GM19463 (cell line): ENCODE measurements around the gene ELMO2.

Experiments
- ATAC-seq: cut with Tn5 transposase; IDR thresholded peaks from one replicate; pipeline ENCODE4 v1.9.1; 2021; ENCODE audit warnings: mild to moderate bottlenecking, moderate library complexity; ENCODE audit not compliant: unreplicated experiment

Gene ELMO2

DNA sequence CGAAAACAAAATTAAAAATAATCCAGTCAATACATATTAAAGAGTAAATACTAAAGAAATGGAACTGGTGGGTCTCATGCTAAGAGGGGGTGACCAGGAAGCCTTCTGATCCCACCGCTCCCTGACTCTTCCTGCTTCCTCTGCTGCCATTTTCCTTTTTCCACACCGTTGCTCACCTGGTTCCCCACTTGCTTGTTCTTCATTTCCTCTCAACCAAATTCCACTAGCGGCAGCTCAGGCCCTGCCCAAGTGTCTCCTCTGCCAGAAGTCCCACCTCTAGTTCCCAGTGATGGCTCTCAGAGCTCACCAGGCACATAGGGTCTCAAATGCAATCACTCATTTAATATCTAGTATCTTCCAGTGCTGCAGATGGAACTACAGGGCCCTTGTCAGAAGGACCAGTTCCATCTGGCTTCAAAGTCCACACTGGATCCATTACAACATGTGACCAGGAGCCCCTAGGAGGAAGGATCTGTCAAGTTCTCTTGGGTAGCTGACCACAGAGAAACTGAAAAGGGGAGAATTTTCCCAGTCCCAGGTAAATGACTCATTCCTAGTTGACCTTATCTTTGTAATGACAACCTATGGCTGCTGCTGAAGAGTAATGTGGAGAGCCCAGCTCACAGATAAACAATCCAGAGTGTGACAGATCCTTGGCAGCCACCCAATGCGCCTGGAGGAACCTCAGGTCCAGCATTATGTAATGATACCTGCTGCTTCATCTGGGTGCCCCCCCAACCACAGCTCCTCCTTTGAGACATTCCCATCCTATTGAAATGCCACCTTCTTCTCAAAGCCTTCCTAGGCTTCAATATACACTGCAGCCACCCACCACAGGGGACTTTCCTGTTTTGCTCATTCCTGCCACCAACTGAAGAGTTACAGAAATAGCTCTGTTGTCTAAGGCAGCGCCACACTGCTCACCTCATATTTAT lies 38.2 kb downstream of the ELMO2 start:
- ATAC-seq: no peak

DNA sequence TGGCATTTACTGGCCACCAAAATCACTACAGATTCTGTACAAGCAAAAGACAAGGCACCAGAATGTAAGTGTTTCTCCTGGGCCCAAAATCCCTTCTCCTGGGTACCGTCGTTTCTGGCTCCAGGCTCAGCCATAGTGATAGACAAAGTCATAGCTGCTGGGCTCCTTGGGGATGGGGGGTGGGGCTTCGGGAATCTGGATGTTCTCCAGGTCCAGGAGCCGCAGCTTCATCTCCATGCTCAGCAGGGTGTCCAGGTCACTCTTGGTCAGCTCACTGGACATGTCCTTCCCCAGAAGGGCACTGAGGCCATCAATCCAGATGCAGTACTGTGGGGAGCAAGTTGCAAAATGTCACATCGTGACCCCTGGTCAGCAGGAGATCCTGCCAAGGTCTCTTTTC lies 39.2 kb downstream of the ELMO2 start:
- ATAC-seq: no peak

DNA sequence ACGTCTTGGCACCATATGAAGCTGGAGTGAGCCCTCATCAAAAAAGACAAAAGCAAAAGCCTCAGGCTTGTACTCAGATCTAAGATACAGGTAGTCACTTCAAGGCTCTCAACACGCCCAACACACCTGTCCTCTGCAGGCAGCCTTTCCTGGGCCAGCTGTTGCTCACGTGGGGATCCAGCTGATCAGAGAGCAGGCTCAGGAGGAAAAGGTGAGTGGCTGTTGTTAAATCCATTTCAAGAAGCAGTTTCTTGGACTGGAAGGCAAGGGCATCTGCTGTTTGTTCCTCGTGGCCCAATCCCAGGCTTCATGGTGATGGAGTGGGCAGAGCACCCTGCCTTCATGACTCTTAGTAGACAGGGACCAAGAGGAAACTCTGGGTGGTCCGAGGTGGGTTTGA lies 39.6 kb downstream of the ELMO2 start:
- no peak for ATAC-seq

- ATAC-seq: no peak
Measured at GRCh38 chr20:46365487-46366220, 40.8 kb downstream of the ELMO2 start.

DNA sequence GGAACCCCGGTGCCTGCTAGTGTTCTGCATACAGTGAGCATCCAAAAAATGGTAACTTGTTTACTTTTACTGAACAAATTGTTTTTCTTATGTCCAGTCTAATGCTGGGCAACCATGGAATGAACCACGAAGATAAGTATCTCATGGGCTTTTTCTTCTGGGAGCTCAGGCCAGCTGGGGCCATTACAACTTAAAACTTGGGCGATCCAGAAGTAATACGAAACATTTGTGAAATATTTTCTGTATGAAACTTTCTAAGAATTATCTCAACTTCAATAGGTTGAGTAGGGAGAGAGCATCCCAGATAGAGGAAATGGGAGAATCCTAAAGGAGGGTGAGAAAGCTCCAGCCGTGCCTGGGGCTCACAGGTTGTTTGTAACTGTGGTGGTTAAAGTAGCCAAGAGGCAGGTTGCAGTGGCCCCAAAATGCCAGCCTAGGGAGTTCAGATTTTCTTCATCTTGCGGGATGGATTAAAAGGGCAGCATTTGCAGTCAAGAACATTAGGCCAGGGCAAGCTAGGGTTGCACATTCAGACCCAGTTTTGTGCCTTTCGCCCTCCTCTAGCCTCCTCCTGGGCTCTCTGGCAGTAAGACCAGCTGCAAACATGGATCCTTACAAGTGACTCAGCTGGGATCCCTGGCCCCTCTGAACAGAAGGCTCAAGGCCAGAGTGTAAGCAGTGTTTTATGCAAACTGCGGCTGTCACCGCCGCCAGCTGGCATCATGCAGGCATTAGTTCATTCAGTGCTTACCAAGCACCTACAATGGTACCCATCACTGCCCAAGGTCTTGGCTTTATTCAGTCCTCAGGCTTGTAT lies 41.5 kb downstream of the ELMO2 start:
- ATAC-seq: no peak

DNA sequence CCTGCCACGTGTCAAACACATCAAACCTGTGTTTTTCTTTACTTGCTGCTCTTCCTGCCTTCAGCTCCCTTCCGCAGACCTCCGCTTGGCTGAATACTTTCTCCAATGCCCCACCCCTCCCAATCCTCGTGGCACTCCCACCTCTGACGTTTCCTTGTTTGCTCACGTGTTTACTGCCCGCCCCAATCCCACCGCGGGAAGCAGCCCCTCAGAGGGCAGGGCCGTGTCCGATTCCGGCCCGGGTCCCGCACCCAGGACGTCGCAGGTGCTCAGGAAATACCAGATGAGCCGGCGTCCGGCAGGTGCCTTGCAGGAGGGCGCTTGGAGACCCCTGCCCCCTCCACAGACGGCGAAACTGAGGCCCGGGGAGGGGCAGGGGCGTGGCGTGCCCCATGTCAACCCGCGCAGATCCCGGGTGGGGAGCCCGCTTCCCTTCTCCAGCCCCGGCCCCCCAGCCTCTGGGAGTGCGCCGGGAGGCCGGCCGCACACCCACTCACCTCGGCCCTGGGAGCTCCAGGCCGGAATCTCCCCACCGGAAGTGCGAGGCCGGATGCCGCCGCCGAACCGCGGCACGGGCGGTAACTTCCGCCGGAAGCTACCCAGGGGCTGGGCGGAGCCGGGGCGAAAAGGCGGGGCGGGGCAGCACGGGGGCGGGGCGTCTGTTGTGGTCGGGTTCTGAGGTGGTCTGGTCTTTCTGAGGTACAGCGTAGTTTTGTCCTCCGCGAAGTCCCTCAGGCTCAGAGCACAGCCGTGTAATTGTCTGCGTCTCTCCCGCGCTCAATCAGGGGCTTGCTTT lies 42.3 kb downstream of the ELMO2 start:
- peak; percentile 75 for ATAC-seq

DNA sequence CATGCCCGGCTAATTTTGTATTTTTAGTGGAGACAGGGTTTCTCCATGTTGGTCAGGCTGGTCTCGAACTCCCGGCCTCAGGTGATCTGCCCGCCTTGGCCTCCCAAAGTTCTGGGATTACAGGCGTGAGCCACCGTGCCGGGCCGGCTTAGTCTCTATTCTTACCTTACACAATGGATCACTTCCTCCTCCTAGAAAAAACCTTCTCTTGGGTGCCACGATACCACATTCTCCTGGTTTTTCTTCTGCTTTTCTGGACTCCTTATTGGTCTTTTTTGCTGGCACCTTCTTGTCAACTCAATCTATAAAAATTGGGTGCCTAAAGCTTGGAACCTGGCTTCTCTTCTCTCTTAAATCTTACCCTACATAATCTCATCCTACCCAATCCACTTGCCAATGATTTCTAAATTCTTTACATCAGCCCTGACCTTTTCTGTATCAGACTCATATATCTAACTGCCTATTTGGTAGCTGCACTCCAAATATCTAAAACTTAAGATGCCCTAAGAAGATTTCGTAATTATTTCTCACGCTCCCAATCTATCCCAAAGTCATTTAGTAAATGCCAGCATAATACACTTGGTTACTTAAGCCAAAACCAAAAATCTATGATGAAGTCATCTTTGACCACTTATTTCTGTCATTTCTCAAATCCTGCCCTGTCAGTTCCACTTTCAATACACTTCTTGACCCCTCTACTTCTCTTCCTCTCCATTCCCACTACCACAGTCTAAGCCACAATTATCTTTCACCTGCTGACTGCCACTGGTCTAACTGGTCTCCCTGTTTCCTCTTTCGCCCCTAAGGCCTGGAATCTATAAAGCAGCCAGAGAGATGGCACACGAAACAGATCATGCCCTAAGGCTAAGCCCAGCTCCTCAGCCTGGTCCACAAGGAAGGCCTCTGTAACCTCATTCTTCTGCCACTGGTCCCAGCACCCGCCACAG lies 43.2 kb downstream of the ELMO2 start:
- ATAC-seq: peak; percentile 5

- no peak for ATAC-seq
Measured at GRCh38 chr20:46361811-46362210, 44.6 kb downstream of the ELMO2 start.

DNA sequence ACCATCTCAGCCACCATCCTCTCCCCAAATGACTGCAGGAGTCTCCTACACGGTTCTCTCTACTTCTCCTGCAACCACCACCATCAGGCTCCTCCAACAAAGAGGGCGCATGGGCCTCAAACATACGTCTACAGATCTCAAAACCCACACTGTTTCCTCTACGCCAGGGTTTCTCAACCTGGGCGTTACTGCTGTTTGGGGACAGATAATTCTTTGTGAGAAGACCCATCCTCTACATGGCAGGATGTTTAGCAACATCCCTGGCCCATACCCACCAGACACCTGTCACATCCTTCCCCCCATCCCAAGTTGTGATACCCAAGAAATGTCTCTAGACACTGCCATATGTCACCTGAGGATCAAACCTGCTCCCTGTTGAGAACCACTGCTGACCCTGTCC lies 45.0 kb downstream of the ELMO2 start:
- no peak for ATAC-seq

DNA sequence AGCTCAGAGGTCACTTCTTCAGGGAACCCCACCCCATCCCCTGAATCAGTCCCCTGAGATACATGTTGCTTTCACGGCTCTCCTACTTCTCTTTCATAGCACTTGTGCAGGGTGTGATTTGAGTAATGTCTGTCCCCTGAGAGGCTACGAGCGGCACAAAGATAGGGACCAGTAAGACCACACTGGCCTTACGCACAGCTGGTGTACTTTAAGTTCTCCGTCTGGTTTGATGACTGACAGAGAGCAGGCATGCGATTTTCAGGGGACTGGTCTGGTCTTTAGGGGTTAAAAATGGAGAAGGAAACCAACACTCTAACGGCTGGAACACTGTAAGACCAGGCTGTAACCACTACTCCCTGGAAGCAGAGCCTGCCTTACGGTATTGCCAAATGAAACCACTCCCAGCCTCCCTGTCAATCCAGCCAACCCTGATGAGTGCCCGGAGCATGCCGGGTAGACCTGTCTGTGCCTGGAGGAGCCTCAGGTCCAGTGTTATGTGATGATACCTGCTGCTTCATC lies 47.1 kb downstream of the ELMO2 start:
- peak; percentile 73 for ATAC-seq

DNA sequence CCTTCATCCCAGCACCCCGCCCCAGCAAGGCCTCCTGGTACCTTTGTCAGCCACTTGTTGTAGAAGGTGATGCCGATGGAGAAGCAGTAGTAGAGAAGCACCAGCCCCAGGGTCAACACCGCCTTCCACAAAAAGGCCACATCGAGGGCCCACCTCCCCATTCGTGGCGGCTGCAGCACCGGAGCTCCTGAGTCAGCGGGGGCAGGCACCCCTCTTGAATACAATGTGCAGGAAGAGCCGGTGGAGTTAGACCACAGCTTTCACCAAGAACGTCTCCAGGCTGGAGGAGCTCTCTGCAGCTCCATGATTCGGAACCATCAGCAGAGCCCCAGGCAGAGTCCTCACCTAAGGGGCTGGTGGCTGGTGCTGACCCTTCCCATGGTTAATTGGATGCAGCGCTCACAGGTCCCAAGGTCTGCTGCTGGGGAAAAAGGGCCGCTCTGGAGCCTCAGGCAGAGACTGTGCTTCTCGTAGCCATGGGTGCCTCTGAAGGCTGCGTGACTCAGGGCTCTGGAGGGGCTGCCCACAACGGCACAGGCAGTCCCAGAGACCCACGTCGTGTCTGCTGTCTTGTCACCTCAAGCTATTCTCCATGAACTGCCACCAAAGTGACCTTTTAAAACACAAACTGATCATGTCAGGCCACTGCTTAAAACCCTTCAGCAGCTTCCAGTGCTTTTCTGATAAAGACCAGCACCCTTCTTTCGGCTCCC lies 47.9 kb downstream of the ELMO2 start:
- ATAC-seq: no peak

DNA sequence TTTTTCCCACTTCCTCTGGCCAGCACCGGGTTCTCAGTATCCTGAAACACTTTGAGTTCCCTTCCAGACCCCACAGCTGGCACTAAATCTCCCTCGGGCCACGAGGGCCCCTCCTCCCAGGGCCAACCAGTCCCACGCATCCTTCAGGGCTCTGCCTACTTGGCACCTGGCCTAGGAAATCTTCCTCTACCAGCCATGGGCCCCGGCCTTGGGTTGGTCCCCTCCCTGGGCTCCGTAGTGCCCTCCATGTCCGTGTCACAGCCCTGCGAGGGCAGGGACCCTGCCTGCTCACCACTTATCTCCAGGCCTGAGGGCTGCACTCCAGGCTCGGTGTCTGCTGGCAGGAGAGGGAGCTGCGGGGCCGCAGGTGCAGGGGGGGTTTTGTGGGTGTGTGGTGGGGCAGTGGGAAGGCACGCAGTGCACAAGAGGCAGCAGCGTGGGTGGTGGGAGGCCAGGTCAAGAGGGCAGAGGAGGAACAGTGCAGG lies 49.3 kb downstream of the ELMO2 start:
- ATAC-seq: no peak

DNA sequence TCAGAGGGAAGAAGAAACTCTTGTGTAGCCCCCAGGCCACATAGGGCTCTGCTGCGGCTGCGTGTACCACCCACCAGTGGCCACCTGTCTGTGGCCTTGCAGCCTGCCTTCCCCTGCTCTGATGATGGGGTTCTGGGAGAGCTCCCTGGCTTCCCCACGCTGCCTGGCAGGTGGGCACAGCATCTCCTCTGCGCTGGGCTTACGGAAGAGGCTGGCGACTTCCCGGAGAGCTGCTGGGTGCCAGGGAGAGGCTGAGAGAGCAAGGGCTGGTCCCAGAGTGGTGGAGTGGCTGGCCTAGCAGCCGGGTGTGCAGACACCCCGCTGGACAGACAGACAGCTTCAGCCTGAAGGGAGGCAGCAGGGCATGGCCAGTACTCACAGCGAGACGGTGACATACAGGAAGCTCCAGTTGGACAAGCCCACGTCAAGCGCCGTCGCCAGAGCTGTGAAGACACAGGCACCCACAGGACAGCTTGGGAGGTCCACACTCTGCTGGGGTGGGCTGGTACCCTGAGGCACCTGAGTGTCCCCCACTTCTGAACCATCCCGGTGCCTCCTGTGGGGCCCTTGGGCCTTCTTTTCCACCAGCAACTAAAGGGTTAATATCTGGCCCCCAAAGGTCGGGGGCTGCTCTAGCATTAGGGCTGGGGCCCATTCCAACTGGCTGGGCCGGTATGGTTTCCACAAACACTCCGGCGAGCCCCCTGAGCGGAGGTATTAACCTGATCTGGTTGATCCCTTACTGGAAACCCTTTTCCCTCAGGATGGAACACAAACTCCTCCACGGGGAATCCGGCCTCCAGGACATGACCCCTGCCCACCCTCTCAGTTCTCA lies 50.0 kb downstream of the ELMO2 start:
- ATAC-seq: no peak

- no peak for ATAC-seq
Measured at GRCh38 chr20:46355778-46356177, 50.6 kb downstream of the ELMO2 start.

- no peak for ATAC-seq
Measured at GRCh38 chr20:46354920-46355654, 51.3 kb downstream of the ELMO2 start.

DNA sequence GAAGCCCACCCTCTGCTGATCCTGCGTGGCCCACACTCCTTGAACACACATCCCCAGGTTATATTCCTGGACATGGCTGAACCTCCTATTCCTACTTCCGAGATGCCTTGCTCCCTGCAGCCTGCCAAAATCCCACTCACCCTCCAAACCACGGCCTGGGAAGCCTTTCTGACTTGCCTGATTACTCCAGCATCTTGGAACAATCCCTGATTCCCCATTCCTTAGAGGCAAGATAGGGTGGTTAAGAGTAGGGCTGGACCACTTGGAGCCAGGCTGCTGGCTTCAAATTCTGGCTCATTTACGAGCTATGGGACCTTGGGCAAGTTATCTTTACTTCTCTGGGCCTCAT lies 52.2 kb downstream of the ELMO2 start:
- no peak for ATAC-seq
